Measurements from ENCODE around the gene PAN2. TPM values are rescaled to one million over a fixed set of nuclear protein-coding genes. Genes with fewer than 3 reads are reported as not detected.

PAN2 gene
- total RNA-seq, 2 experiments from 2014 or later = 55.7 to 69.0 TPM

GRCh38 chr12:56362130-56363059, 28.6 kb upstream of the PAN2 start, which contains the start of gene APOF:
APOF (minus strand) TSS chr12:56362857; CDS start chr12:56362745, 112 bp downstream.
- CTCF ChIA-PET = interaction anchor here (1.0 to 3.1 kb wide), 4 partner anchors 75 to 102 kb away, joined by 3 to 14 read pairs (median 6); partner anchors contain the start of gene COQ10A
- H3K27ac Mint-ChIP-seq = peak within 1 kb of the TSS; percentile 95
- H3K9me3 Mint-ChIP-seq = no peaks in the 10 kb centered on the region
- POLR2A ChIA-PET = interaction anchor here (0.7 to 6.7 kb wide), 4 partner anchors 14 to 267 kb away, joined by 3 to 63 read pairs (median 4); partner anchors contain the start of genes CNPY2 and CS
- no peak for DNase-seq
- H3K4me1 Mint-ChIP-seq (ENCODE audit: low read depth) = peaks cover 20% of the 10 kb centered on the region
- intact Hi-C loops (cut with micrococcal nuclease) = no loop called here
- H3K27me3 Mint-ChIP-seq = no peaks in the 10 kb centered on the region
- no peak for TF ChIP-seq CTCF (IDR thresholded peaks at IDR 0.05)
- peaks cover 1% of the 10 kb centered on the region for H3K36me3 Mint-ChIP-seq (ENCODE audit: low read depth)
- peak within 1 kb of the TSS; percentile 81 for H3K4me3 Mint-ChIP-seq
- ATAC-seq = no peak

GRCh38 chr12:56361487-56362129, 27.8 kb upstream of the PAN2 start:
- ATAC-seq = no peak
- ChIA-PET CTCF (interaction anchor here (1.0 to 3.1 kb wide), 4 partner anchors 75 to 172 kb away, joined by 3 to 14 read pairs (median 8); partner anchors contain the start of genes COQ10A and SMARCC2), POLR2A (interaction anchor here (0.8 to 6.7 kb wide), 4 partner anchors 14 to 61 kb away, joined by 4 to 63 read pairs (median 35); partner anchors contain the start of genes CS, IL23A and PAN2)
- intact Hi-C loops (cut with micrococcal nuclease) = no loop called here
- H3K4me1 Mint-ChIP-seq (ENCODE audit: low read depth) = peaks cover 20% of the 10 kb centered on the region
- peak overlapping the region; percentile 95 for H3K27ac Mint-ChIP-seq
- H3K36me3 Mint-ChIP-seq (ENCODE audit: low read depth) = peaks cover 1% of the 10 kb centered on the region
- no peak for DNase-seq
- no peaks in the 10 kb centered on the region for H3K27me3 Mint-ChIP-seq
- no peaks in the 10 kb centered on the region for H3K9me3 Mint-ChIP-seq
- peak overlapping the region; percentile 81 for H3K4me3 Mint-ChIP-seq
- no peak for TF ChIP-seq CTCF (IDR thresholded peaks at IDR 0.05)

DNA sequence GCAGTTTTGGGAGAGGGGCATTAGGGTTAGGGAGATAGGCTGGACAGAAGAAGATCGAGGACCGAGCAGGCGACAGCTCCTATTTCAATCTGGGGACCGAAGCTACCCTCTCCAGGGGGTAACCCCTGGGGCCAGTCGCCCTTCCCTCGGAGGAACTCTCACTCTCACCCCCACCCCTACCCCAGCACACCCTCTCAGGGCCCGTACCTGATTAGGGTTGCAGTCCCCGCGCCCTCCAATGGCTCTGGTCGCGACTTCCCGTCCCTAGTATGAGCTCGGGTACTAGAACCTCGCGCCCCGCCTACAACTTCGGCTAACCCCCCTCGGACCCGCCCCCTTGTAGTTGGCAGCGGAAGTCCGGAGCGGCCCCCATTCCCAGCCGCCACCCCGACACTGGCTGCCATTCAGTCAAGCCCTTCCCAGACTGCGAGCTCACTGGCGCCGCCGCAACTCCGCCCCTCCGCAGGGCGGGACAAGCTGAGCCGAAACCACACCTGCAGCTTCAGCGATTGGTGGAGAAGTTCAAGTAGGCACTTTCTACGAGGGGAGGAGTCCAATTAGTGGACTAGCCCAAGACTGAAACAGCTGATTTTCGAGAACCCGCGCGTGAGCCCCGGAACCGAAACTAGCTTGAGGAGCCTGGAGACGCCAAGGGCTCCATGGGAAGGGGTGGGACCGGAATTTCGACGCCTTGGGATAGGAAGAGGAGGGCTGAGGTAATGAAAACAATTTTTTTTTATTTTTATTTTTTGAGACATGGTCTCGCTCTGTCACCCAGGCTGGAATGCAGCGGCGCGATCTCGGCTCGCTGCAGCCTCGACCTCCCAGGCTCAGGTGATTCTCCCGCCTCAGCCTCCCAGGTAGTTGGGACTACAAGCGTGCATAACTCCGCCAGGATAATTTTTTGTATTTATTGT, 26.3 kb upstream of the PAN2 start, which contains the start of gene STAT2:
STAT2 (minus strand) TSS at position 257 of the 917 bp plus-strand sequence. CDS start 3,536 bp downstream, outside the sequence.
- intact Hi-C loops (cut with micrococcal nuclease) = loop anchor here (2.0 kb wide), 1 partner anchor 21 kb away; the partner anchor contains the start of gene IL23A

More for the DNA sequence above, 26.3 kb upstream of the PAN2 start, which contains the start of gene STAT2:
- no peaks in the 10 kb centered on the region for H3K9me3 Mint-ChIP-seq
- DNase-seq (peak; percentile 99), ATAC-seq (peak; percentile 97)
- TF ChIP-seq CTCF (IDR thresholded peaks at IDR 0.05) = no peak
- CTCF ChIA-PET = interaction anchor here (0.6 to 3.6 kb wide), 20 partner anchors 8 to 234 kb away, joined by 3 to 17 read pairs (median 4); partner anchors contain the start of genes COQ10A, IL23A, MYL6B and PAN2
- POLR2A ChIA-PET = interaction anchor here (0.5 to 6.7 kb wide), 22 partner anchors 11 to 275 kb away, joined by 3 to 63 read pairs (median 4); partner anchors contain the start of genes CNPY2, COQ10A, IL23A and PAN2
- H3K4me3 Mint-ChIP-seq = peak within 1 kb of the TSS; percentile 81
- peaks cover 20% of the 10 kb centered on the region for H3K4me1 Mint-ChIP-seq (ENCODE audit: low read depth)
- H3K36me3 Mint-ChIP-seq (ENCODE audit: low read depth) = peaks cover 5% of the 10 kb centered on the region
- H3K27ac Mint-ChIP-seq = peak within 1 kb of the TSS; percentile 95
- H3K27me3 Mint-ChIP-seq = no peaks in the 10 kb centered on the region
